CMK (cell line): ENCODE measurements around the gene JAGN1.
"Not testable (repeated sequence)": the region's sequence is repeated elsewhere in the genome, so short reads cannot be mapped to it uniquely, and the experiment has no call there.

Source experiments
- DNase-seq: peaks from one replicate; pipeline ENCODE4 v3.0.0-alpha.2; 2010; ENCODE audit warnings: low read depth

Gene JAGN1

GRCh38 chr3:9867106-9867505, 23.3 kb upstream of the JAGN1 start:
- no peak for DNase-seq

DNA sequence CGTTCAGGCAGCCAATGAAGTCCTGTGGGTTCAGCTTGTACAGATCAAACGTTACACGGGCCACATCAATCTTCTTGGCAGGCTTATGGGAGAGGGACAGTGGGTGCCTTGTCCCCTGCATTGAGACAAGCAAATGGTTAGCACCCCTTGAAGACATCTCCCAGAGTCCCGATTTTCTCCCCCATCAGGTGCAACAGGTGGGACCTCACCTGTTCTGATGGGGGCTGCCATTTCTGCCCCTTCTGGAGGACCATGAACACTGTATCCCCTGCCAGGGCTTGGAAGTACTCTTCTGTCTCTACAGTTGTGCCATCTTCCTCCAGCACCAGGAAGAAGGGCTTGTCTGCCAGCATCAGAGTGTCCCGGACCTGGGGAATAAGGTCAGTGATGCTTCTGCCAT, 20.5 kb upstream of the JAGN1 start:
- no peak for DNase-seq

DNA sequence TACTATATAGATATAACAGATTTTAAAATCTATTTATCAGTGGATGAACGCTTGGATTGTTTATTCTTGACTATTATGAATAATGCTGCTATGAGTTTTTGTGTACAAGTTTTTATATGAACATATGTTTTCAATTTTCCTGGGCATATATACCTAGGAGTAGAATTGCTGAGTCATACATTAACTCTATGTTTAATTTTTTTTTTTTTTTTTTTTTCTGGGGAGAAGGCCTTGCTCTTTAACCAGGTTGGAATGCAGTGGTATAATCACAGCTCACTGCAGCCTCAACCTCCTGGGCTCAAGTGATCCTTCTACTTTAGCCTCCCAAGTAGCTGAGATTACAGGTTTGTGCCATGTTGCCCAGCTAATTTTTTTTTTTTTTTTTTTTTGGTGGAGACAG, 19.4 kb upstream of the JAGN1 start:
- DNase-seq, result no peak

- not testable (repeated sequence) for DNase-seq
Observed at GRCh38 chr3:9872067-9872466, 18.3 kb upstream of the JAGN1 start.

DNA sequence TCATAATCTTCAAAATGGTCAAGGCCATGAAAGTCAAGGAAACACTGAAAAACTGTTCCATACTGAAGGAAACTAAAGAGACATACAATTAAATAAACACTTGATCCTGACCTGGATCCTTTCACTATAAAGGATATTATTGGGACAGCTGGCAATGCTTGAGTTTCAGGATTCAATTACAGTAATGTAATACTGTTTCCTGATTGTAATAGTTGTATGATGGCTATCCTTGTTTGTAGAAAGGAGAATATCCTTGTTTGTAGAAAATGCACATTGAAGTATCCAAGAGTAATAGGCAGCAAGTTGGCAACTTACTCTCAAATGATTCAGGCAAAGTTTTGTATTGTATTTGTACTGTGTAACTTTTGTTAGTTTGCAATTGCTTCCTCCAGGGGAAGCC, 15.0 kb upstream of the JAGN1 start:
- DNase-seq, result no peak

DNA sequence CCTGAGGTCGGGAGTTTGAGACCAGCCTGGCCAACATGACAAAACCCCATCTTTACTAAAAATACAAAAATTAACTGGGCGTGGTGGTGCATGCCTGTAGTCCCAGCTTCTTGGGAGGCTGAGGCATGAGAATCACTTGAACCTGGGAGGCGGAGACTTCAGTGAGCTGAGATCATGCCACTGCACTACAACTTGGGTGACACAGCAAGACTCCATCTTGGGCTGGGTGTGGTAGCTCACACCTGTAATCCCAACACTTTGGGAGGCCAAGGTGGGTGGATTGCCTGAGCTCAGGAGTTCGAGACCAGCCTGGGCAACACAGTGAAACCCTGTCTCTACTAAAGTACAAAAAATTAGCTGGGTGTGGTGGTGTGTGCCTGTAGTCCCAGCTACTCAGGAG, 14.2 kb upstream of the JAGN1 start:
- DNase-seq, result not testable (repeated sequence)

DNA sequence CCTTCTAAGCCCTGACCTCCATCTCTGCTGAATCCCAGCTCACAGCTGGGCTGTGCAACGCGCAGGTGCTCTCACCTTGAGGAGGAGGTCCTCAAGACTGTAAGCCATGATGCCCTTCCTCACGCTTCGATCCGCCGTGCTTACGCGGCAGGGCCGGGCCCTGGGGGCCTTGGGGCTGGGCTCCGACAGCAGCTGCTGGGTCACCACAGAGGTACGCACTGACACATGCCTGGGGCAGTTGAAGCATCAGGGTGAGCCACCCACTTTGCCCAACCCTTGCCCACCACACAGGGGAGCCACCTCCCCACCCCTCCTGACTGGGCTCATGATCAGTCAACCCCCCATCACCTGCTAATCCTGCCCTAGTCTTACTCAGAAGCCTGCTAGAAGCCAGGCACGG, 13.4 kb upstream of the JAGN1 start:
- DNase-seq, result no peak

DNA sequence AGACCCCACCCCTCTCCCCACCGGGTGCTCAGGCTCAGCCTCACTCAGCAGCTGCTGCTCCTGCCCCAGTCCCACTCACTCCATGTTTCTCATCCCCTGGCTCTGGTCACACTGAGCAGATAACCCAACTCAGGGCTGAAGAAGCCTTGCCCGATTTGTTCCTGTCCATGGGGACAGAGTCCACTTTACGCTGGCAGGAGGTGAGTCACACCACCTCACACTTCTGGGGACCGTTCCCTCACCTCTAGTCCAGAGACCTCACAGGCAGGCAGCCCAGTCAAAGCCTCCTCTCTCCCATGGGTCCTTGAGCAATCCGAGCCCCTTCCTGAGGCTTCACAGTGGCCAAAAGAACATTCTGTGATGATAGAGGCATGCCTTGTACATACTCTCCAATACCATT, 11.7 kb upstream of the JAGN1 start:
- no peak for DNase-seq

- DNase-seq, result no peak
Observed at GRCh38 chr3:9879830-9880549, 10.4 kb upstream of the JAGN1 start, which contains the start of gene CIDEC. TSS of gene CIDEC (minus strand) at chr3:9880253. CDS start at chr3:9878486, 1,767 bp downstream.

- no peak for DNase-seq
Observed at GRCh38 chr3:9881441-9881840, 9.0 kb upstream of the JAGN1 start.

DNA sequence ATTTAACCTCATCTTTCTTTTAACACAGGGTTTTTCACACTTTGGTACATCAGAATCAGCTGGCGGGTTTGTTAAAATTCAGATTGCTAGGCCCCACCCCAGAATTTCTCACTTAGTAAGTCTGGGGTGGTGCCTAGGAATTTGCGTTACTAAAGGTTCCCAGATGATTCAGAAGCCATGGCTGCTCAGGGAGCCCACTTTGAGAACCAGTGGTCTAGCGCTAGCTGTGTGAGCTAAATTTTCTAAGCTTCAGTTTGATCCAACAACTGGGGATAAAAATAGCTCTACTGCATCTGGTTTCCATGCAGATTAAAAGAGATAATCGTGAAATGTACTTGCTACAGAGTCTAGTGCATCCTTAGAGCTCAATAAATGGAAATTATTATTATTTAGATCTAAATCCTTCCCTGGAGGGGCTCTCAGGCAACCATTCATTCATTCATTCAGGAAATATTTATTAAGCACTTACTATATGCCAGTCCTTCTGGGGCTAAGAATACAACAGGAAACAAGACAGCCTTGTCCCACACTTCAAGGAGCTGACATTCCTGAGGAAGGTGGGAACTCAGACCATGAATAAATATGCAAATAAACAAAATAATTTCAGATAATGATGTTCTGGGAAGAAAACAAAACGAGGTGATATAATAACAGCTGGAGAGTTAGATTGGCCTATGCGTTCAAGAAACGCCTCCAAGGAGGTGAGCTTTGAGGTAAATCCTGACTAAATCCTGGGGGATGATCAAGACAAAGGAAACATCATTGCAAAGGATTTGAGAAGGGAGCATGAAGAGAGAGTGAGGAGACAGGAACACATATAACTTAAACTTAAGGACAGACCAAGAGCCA, 6.5 kb upstream of the JAGN1 start:
- DNase-seq, result no peak

GRCh38 chr3:9884555-9885165, 5.8 kb upstream of the JAGN1 start:
- no peak for DNase-seq

GRCh38 chr3:9886328-9886727, 4.1 kb upstream of the JAGN1 start:
- no peak for DNase-seq

GRCh38 chr3:9887480-9887879, 2.9 kb upstream of the JAGN1 start:
- no peak for DNase-seq

DNA sequence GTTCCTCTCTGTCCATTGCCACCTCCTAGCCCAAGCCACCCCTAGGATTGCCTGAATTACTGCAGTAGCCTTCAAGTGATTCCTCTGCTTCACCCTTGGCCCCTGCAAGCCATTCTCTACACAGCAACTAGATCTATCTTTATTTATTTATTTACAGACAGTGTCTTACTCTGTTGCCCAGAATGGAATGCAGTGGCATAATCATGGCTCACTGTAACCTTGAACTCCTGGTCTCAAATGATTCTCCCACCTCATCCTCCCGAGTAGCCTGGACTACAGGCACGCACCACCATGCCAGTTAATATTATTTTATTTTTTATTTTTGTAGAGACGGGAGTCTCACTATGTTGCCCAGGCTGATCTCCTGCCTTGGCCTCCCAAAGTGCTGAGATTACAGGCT, 1.9 kb upstream of the JAGN1 start:
- no peak for DNase-seq

DNA sequence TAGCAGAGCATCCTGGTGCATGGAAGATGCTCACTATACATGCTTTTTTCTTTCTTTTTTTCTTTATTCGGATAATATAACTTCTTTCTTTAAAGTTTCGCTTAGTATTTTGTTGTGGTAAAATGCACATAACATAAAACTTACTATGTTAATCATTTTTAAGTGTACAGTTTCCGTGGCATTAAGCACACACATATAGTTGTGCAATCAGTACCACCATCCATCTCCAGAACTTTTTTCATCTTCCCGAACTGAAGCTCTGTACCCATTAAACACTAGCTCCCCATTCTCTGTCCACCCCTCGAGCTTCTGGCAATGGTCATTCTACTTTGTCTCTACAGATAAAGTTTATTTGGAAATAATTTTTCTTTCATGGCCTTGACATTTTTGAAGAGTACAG, 1.0 kb upstream of the JAGN1 start:
- DNase-seq, result no peak

DNA sequence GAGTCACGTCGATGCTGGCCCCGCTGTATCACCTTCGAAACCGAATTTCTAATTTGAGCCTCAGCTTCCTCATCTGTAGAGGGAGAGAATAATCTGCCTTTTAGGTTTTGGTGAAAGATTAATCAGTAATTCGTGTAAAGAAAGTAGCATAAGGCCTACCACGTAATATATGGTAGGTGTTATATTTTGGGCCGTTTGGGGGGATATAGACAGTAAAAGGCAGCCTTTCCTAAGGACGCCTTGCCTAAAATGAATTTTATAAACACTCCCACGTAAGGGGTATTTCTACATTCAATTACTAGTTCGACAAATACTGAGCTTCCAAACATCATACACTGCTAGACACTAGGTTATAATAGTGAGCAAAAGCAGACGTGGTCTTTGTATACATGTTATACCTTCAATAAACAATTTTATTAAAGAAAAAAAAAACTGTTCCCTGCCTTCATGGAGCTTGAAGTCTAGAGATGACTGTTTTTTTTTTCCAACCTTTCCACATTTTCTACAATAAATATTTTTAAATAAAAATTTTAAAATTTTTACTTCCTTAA, 737 bp downstream of the JAGN1 start:
- DNase-seq, result no peak

- DNase-seq, result no peak
Observed at GRCh38 chr3:9893739-9894138, 3.3 kb downstream of the JAGN1 start.

- DNase-seq, result not testable (repeated sequence)
Observed at GRCh38 chr3:9895715-9896114, 5.3 kb downstream of the JAGN1 start.

- not testable (repeated sequence) for DNase-seq
Observed at GRCh38 chr3:9896755-9897407, 6.5 kb downstream of the JAGN1 start.

GRCh38 chr3:9897408-9898372, 7.3 kb downstream of the JAGN1 start:
- DNase-seq, result peak; percentile 70
